ENCODE results near the gene QPCTL. TPM values are rescaled to one million over a fixed set of nuclear protein-coding genes. Genes with fewer than 3 reads are reported as not detected.

QPCTL gene
- total and polyA plus RNA-seq, 2 of the 13 experiments (the other 11 are each of a cell fraction or from before 2014, with no cell fraction given) = 16.0 to 19.1 TPM

GRCh38 chr19:45730368-45731288 lies 38.2 kb downstream of the QPCTL start, which contains the start of gene FBXO46 (continued):
- TF ChIP-seq MTF1 (CRISPR knock-in tag; IDR thresholded peaks at IDR 0.05) = no peak
- no peak for TF ChIP-seq ZSCAN12 (CRISPR knock-in tag; IDR thresholded peaks at IDR 0.05)
- TF ChIP-seq ZMYM4 (CRISPR knock-in tag; IDR thresholded peaks at IDR 0.05) = peak; percentile 64; the same call in 1 of the 2 replicates
- TF ChIP-seq SKIL (CRISPR knock-in tag; IDR thresholded peaks at IDR 0.05; ENCODE audit: borderline replicate concordance) = peak; percentile 38; the same call in 1 of the 2 replicates
- TF ChIP-seq SMAD9 (CRISPR knock-in tag; IDR thresholded peaks at IDR 0.05) = no peak
- no peak for TF ChIP-seq RELA (CRISPR knock-in tag; IDR thresholded peaks at IDR 0.05)
- TF ChIP-seq JUN (CRISPR knock-in tag; IDR thresholded peaks at IDR 0.05) = no peak
- TF ChIP-seq ZNF17 (CRISPR knock-in tag; IDR thresholded peaks at IDR 0.05) = no peak
- no peak for TF ChIP-seq GLI4 (CRISPR knock-in tag; IDR thresholded peaks at IDR 0.05; ENCODE audit: borderline replicate concordance)
- TF ChIP-seq NONO (IDR thresholded peaks at IDR 0.05) = no peak
- peak; percentile 85 for TF ChIP-seq NONO (CRISPR knock-in tag; conservative IDR thresholded peaks at IDR 0.05)
- TF ChIP-seq REL (CRISPR knock-in tag; conservative IDR thresholded peaks at IDR 0.05) = 0 out of 2 replicates have a peak, but pooled peaks have one; percentile 48
